Upper lobe of left lung (tissue), 6 donors: ENCODE results near the gene MKI67. TPM values are rescaled to one million over a fixed set of nuclear protein-coding genes. Genes with fewer than 3 reads are reported as not detected.
A peak's percentile ranks its signal among the peaks of the same experiment; 100 is the strongest.

Experiments
- ATAC-seq, 2 donors: fragments of 200-7000 bp; cut with Tn5 transposase; one replicate each; pipeline ENCODE4 v1.9.1; 2022; ENCODE audit warnings: mild to moderate bottlenecking in 2 of 2, moderate library complexity in 2 of 2; ENCODE audit not compliant: low FRiP score in 2 of 2
- DNase-seq, 2 donors: peaks; one replicate each; pipeline ENCODE4 v3.0.0-alpha.2; 2019 to 2020
- H3K27ac ChIP-seq, 4 donors: fragments of 200-600 bp; sonication (generic); one replicate each; pipeline ENCODE4 v1.5.1; 2016 to 2019
- H3K27me3 ChIP-seq, 4 donors: fragments of 200-600 bp; sonication (generic); one replicate each; pipeline ENCODE4 v1.5.1; 2017 to 2019
- H3K36me3 ChIP-seq, 4 donors: fragments of 200-600 bp; sonication (generic); one replicate each; pipeline ENCODE4 v1.5.1; 2016 to 2019
- H3K4me1 ChIP-seq, 4 donors: fragments of 200-600 bp; sonication (generic); one replicate each; pipeline ENCODE4 v1.5.1; 2018 to 2019
- H3K4me3 ChIP-seq, 4 donors: fragments of 200-600 bp; sonication (generic); one replicate each; pipeline ENCODE4 v1.5.1; 2017 to 2019; ENCODE audit warnings: mild to moderate bottlenecking in 2 of 4, moderate library complexity in 1 of 4
- H3K9me3 ChIP-seq, 4 donors: fragments of 200-600 bp; sonication (generic); one replicate each; pipeline ENCODE4 v1.5.1; 2018 to 2019
- CTCF ChIP-seq, 6 experiments: fragments of 450-650 bp in 4 of 6; fragments of 200-600 bp in 2 of 6; sonication (generic) in 2 of 6; IDR thresholded peaks; one replicate each; pipeline ENCODE4 v1.5.1; 2016 to 2019; ENCODE audit warnings: antibody characterized with exemption in 6 of 6
- EP300 ChIP-seq, 4 donors: sonication (generic); formaldehyde crosslinking; IDR thresholded peaks; one replicate each; pipeline ENCODE4 v1.5.1; 2017; ENCODE audit warnings: antibody characterized with exemption in 4 of 4, control low read depth in 2 of 4
- POLR2A ChIP-seq, 4 donors: fragments of 450-650 bp; IDR thresholded peaks; one replicate each; pipeline ENCODE4 v1.5.1; 2016 to 2017; ENCODE audit warnings: antibody characterized with exemption in 4 of 4, mild to moderate bottlenecking in 2 of 4
- POLR2AphosphoS5 ChIP-seq, 2 donors: sonication (generic); formaldehyde crosslinking; IDR thresholded peaks; one replicate each; pipeline ENCODE4 v1.5.1; 2017; ENCODE audit warnings: antibody characterized with exemption in 2 of 2
- WGBS, 2 donors: methylation state at CpG; one replicate each; pipeline ENCODE4 v1.1.5; 2017 to 2018; 5-methylcytosine and 5-hydroxymethylcytosine counted together
- total RNA-seq, 6 donors: library from RNA; depleted of rRNA in 4 of 6; stranded (reverse); fragments of >200 nt in 4 of 6; gene quantifications; one replicate each; pipeline versions ENCODE4 v1.1.0 to v1.2.1, GENCODE V29; 2016 to 2021
- donor health status: DM: no; HTN: no; CAD: no; lungs with moderate emphysema.
- donor health status: DM: no; HTN: yes; CAD: no; lungs with severe emphysema.

The MKI67 gene
- total RNA-seq, 6 donors from 2014 or later: 1.0 to 7.3 (median 5.0) TPM

DNA sequence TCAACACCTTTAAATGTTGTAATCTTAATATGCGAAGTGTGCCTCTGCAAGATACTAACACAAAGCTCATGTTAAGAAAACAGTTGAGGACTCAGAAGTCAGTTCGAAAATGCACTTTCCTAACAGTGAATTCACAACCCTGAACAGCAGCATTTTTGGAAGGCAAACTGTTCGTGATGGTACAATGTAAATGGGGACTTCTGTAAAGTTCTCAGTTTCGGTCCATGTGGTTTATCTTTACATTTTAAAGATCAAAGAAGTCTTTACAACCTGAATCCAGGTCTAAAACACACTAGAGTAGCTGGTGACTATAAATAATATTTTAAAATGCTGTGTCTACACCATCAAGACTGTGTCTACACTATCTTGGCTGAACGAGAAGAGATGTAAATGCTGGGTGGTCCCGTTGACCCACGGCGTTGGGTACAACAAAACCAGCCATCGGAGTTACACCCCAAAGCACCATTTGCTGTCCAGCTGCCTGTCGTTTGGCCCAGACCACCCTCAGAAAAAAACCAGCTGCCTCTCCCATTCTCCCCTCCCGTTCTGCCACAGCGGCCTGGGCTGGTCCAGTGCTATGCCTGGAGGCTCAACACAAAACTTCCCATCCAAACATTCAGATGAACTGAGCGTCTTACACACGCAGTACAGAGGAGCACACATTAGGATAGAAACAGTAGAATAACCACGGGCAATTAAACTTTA lies 42.9 kb downstream of the MKI67 start:
- H3K27ac ChIP-seq: no peak overlapping the region
- DNase-seq: peak in 1 of 2 donors; percentile 7
- 90% methylated on average over 15 of the region's 15 CpGs for WGBS, 2 donors

DNA sequence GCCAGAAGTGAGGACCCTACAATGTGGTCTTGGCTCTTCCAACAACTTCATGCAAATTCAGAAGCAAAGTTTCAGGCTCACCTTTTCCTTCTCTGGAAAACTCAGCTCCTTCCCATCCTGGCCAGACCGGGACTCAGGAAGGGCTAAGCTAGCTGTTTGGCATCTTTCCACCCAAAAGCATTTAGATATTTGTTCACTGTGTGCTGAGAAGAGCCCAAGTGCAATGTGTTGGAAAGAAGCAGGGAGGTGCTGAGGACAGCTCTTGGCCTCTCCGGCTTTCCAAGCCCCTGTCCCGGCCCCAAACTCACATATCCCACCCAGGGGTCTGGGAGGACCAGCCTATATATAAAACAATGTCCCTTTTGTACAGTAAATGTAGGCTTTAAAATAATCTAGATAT lies 44.5 kb downstream of the MKI67 start:
- Histone ChIP-seq H3K4me3 (no peak overlapping the region), H3K36me3 (peaks cover 17 to 76% (median 51%) of the 10 kb centered on the region in 4 donors), H3K4me1 (no peaks in the 10 kb centered on the region), H3K27me3 (no peaks in the 10 kb centered on the region), H3K9me3 (no peaks in the 10 kb centered on the region), H3K27ac (no peak overlapping the region)
- DNase-seq: peak in 1 of 2 donors; percentile 5
- no peak for TF ChIP-seq EP300 (IDR thresholded peaks at IDR 0.05)
- no peak for TF ChIP-seq POLR2AphosphoS5 (IDR thresholded peaks at IDR 0.05)
- TF ChIP-seq POLR2A (IDR thresholded peaks at IDR 0.05): no peak
- TF ChIP-seq CTCF (IDR thresholded peaks at IDR 0.05): no peak
- no peak for ATAC-seq
- WGBS, 2 donors: 67 to 71% methylated on average over 3 of the region's 3 CpGs

More for the DNA sequence above, 42.9 kb downstream of the MKI67 start:
- Histone ChIP-seq H3K4me1 (no peaks in the 10 kb centered on the region), H3K36me3 (peaks cover 6 to 60% (median 34%) of the 10 kb centered on the region in 4 donors), H3K4me3 (no peak overlapping the region), H3K9me3 (no peaks in the 10 kb centered on the region), H3K27me3 (no peaks in the 10 kb centered on the region)
- no peak for ATAC-seq
- TF ChIP-seq EP300 (IDR thresholded peaks at IDR 0.05): no peak
- TF ChIP-seq POLR2A (IDR thresholded peaks at IDR 0.05): no peak

- Histone ChIP-seq H3K27me3 (no peaks in the 10 kb centered on the region), H3K4me3 (no peak overlapping the region), H3K27ac (no peak overlapping the region), H3K4me1 (no peaks in the 10 kb centered on the region), H3K9me3 (no peaks in the 10 kb centered on the region), H3K36me3 (peaks cover 17 to 81% (median 55%) of the 10 kb centered on the region in 4 donors)
- ATAC-seq (no peak), DNase-seq (peak in 1 of 2 donors; percentile 3)
- TF ChIP-seq CTCF (IDR thresholded peaks at IDR 0.05) (no peak), POLR2A (IDR thresholded peaks at IDR 0.05) (no peak), POLR2AphosphoS5 (IDR thresholded peaks at IDR 0.05) (no peak), EP300 (IDR thresholded peaks at IDR 0.05) (no peak)
- WGBS, 2 donors: 93 to 96% methylated on average over 4 of the region's 4 CpGs
These were observed 45.0 kb downstream of the MKI67 start for GRCh38 chr10:128081222-128081621.

GRCh38 chr10:128080641-128081040 lies 45.6 kb downstream of the MKI67 start:
- Histone ChIP-seq H3K4me1 (no peaks in the 10 kb centered on the region), H3K9me3 (no peaks in the 10 kb centered on the region), H3K27ac (no peak overlapping the region), H3K36me3 (peaks cover 17 to 84% (median 57%) of the 10 kb centered on the region in 4 donors), H3K27me3 (no peaks in the 10 kb centered on the region), H3K4me3 (no peak overlapping the region)
- no peak for ATAC-seq
- DNase-seq: peak in 1 of 2 donors; percentile 19
- no peak for TF ChIP-seq EP300 (IDR thresholded peaks at IDR 0.05)
- TF ChIP-seq POLR2AphosphoS5 (IDR thresholded peaks at IDR 0.05): no peak
- TF ChIP-seq CTCF (IDR thresholded peaks at IDR 0.05): no peak
- TF ChIP-seq POLR2A (IDR thresholded peaks at IDR 0.05): no peak
- 96 to 98% methylated on average over 8 of the region's 8 CpGs for WGBS, 2 donors

DNA sequence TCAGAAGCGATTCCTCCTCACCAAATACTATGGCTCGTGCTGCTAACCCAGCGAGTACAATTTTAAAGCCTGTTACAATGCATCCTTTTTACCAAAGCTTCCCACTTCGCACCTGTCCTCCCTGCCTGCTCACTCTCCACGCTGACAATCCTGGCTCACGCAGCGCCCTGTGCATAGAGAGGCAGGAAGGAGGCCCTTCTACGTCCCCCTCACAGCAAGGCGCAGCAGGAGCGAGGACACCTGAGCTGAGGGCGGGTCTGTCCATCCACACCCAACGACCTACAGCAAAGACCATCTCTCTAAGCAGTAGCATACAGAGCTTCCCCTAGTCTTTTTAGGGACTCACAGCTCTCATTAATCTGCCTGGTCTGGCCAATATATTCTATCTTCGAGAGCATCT lies 46.0 kb downstream of the MKI67 start:
- H3K4me1 ChIP-seq: no peaks in the 10 kb centered on the region
- ATAC-seq: no peak
- H3K36me3 ChIP-seq: peaks cover 17 to 86% (median 57%) of the 10 kb centered on the region in 4 donors
- peak in 1 of 2 donors; percentile 12 for DNase-seq
- TF ChIP-seq CTCF (IDR thresholded peaks at IDR 0.05) (no peak), EP300 (IDR thresholded peaks at IDR 0.05) (no peak), POLR2A (IDR thresholded peaks at IDR 0.05) (no peak), POLR2AphosphoS5 (IDR thresholded peaks at IDR 0.05) (no peak)
- no peak overlapping the region for H3K27ac ChIP-seq
- H3K4me3 ChIP-seq: no peak overlapping the region
- 90 to 95% methylated on average over 13 of the region's 13 CpGs for WGBS, 2 donors
- no peaks in the 10 kb centered on the region for H3K9me3 ChIP-seq
- no peaks in the 10 kb centered on the region for H3K27me3 ChIP-seq
